ENCODE results near the gene NF1.

Gene NF1

GRCh38 chr17:31389657-31390381 is 295.0 kb downstream of the NF1 start:
- Histone ChIP-seq H4K20me1 (ENCODE audit: insufficient read depth, low read length) (no peaks in the 10 kb centered on the region), H3K79me2 (ENCODE audit: low read length) (no peaks in the 10 kb centered on the region), H2AFZ (ENCODE audit: low read depth, low read length) (no peak overlapping the region), H3K9me3 (ENCODE audit: insufficient read depth, low read length) (no peaks in the 10 kb centered on the region), H3K27me3 (ENCODE audit: low read depth, low read length) (no peaks in the 10 kb centered on the region), H3K36me3 (replicated peaks; ENCODE audit: low read depth, low read length) (no peaks in the 10 kb centered on the region), H3K4me3 (ENCODE audit: low read length) (no peak overlapping the region), H3K9ac (ENCODE audit: low read length) (no peak overlapping the region), H3K4me1 (ENCODE audit: low read length) (no peaks in the 10 kb centered on the region), H3K4me2 (ENCODE audit: low read length) (0 out of 2 replicates have a peak overlapping the region, but pooled peaks have one; percentile 29), H3K27ac (ENCODE audit: low read length) (no peak overlapping the region)
- TF ChIP-seq CTCF (IDR thresholded peaks at IDR 0.05; ENCODE audit: low read depth, low read length) (no peak), EZH2phosphoT487 (IDR thresholded peaks at IDR 0.05; ENCODE audit: low read depth) (no peak)

GRCh38 chr17:31390426-31390747 is 295.6 kb downstream of the NF1 start:
- Histone ChIP-seq H4K20me1 (ENCODE audit: insufficient read depth, low read length) (no peaks in the 10 kb centered on the region), H3K9ac (ENCODE audit: low read length) (no peak overlapping the region), H3K79me2 (ENCODE audit: low read length) (no peaks in the 10 kb centered on the region), H3K27ac (ENCODE audit: low read length) (no peak overlapping the region), H3K9me3 (ENCODE audit: insufficient read depth, low read length) (no peaks in the 10 kb centered on the region), H3K4me2 (ENCODE audit: low read length) (no peak overlapping the region), H3K27me3 (ENCODE audit: low read depth, low read length) (no peaks in the 10 kb centered on the region), H2AFZ (ENCODE audit: low read depth, low read length) (no peak overlapping the region), H3K4me3 (ENCODE audit: low read length) (no peak overlapping the region), H3K4me1 (ENCODE audit: low read length) (no peaks in the 10 kb centered on the region), H3K36me3 (replicated peaks; ENCODE audit: low read depth, low read length) (no peaks in the 10 kb centered on the region)
- TF ChIP-seq EZH2phosphoT487 (IDR thresholded peaks at IDR 0.05; ENCODE audit: low read depth) (no peak), CTCF (IDR thresholded peaks at IDR 0.05; ENCODE audit: low read depth, low read length) (no peak)

- H4K20me1 ChIP-seq (ENCODE audit: insufficient read depth, low read length): no peaks in the 10 kb centered on the region
- H3K36me3 ChIP-seq (replicated peaks; ENCODE audit: low read depth, low read length): no peaks in the 10 kb centered on the region
- no peak overlapping the region for H3K4me2 ChIP-seq (ENCODE audit: low read length)
- H3K79me2 ChIP-seq (ENCODE audit: low read length): no peaks in the 10 kb centered on the region
- no peak for TF ChIP-seq EZH2phosphoT487 (IDR thresholded peaks at IDR 0.05; ENCODE audit: low read depth)
- TF ChIP-seq CTCF (IDR thresholded peaks at IDR 0.05; ENCODE audit: low read depth, low read length): no peak
- no peak overlapping the region for H3K27ac ChIP-seq (ENCODE audit: low read length)
- no peak overlapping the region for H3K9ac ChIP-seq (ENCODE audit: low read length)
- no peaks in the 10 kb centered on the region for H3K4me1 ChIP-seq (ENCODE audit: low read length)
- H3K9me3 ChIP-seq (ENCODE audit: insufficient read depth, low read length): no peaks in the 10 kb centered on the region
- H3K4me3 ChIP-seq (ENCODE audit: low read length): no peak overlapping the region
- no peaks in the 10 kb centered on the region for H3K27me3 ChIP-seq (ENCODE audit: low read depth, low read length)
- H2AFZ ChIP-seq (ENCODE audit: low read depth, low read length): no peak overlapping the region
Measured at GRCh38 chr17:31390748-31391495, 296.1 kb downstream of the NF1 start.

- no peak within 1 kb of the TSS for H2AFZ ChIP-seq (ENCODE audit: low read depth, low read length)
- H3K4me2 ChIP-seq (ENCODE audit: low read length): no peak within 1 kb of the TSS
- TF ChIP-seq CTCF (IDR thresholded peaks at IDR 0.05; ENCODE audit: low read depth, low read length) (no peak), EZH2phosphoT487 (IDR thresholded peaks at IDR 0.05; ENCODE audit: low read depth) (no peak)
- H3K36me3 ChIP-seq (replicated peaks; ENCODE audit: low read depth, low read length): no peaks in the 10 kb centered on the region
- H3K9ac ChIP-seq (ENCODE audit: low read length): no peak within 1 kb of the TSS
- no peaks in the 10 kb centered on the region for H3K27me3 ChIP-seq (ENCODE audit: low read depth, low read length)
- H3K4me3 ChIP-seq (ENCODE audit: low read length): no peak within 1 kb of the TSS
- no peaks in the 10 kb centered on the region for H4K20me1 ChIP-seq (ENCODE audit: insufficient read depth, low read length)
- H3K79me2 ChIP-seq (ENCODE audit: low read length): no peaks in the 10 kb centered on the region
- H3K4me1 ChIP-seq (ENCODE audit: low read length): no peaks in the 10 kb centered on the region
- no peak within 1 kb of the TSS for H3K27ac ChIP-seq (ENCODE audit: low read length)
- H3K9me3 ChIP-seq (ENCODE audit: insufficient read depth, low read length): no peaks in the 10 kb centered on the region
Measured at GRCh38 chr17:31391496-31391949, 296.7 kb downstream of the NF1 start, which contains the start of gene RAB11FIP4. TSS of gene RAB11FIP4 (plus strand) at chr17:31391675. CDS start at chr17:31391853, 178 bp downstream.

Measured in OCI-LY3 (cell line).